Measurements from ENCODE around the gene KIRREL3.

GRCh38 chr11:126423154-126423553, 577.4 kb downstream of the KIRREL3 start:
- TF ChIP-seq, protein P1, sequence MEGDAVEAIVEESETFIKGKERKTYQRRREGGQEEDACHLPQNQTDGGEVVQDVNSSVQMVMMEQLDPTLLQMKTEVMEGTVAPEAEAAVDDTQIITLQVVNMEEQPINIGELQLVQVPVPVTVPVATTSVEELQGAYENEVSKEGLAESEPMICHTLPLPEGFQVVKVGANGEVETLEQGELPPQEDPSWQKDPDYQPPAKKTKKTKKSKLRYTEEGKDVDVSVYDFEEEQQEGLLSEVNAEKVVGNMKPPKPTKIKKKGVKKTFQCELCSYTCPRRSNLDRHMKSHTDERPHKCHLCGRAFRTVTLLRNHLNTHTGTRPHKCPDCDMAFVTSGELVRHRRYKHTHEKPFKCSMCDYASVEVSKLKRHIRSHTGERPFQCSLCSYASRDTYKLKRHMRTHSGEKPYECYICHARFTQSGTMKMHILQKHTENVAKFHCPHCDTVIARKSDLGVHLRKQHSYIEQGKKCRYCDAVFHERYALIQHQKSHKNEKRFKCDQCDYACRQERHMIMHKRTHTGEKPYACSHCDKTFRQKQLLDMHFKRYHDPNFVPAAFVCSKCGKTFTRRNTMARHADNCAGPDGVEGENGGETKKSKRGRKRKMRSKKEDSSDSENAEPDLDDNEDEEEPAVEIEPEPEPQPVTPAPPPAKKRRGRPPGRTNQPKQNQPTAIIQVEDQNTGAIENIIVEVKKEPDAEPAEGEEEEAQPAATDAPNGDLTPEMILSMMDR (conservative IDR thresholded peaks at IDR 0.05) = no peak
- TF ChIP-seq ZFX (IDR thresholded peaks at IDR 0.05) = no peak
